BE2C (cell line): ENCODE data around the gene KIF17.

Source experiments
- DNase-seq: peaks from one replicate; pipeline ENCODE4 v3.0.0-alpha.2; 2020
- H3K27me3 ChIP-seq: fragments of 250-450 bp; sonication (Bioruptor Pico); 2 replicates; pipeline ENCODE4 v1.5.1; 2020; ENCODE audit warnings: mild to moderate bottlenecking
- H3K36me3 ChIP-seq: fragments of 250-450 bp; sonication (Bioruptor Pico); 2 replicates; pipeline ENCODE4 v1.5.1; 2020; ENCODE audit warnings: mild to moderate bottlenecking
- H3K4me1 ChIP-seq: fragments of 250-450 bp; sonication (Bioruptor Pico); 2 replicates; pipeline ENCODE4 v1.5.1; 2020
- H3K4me3 ChIP-seq: 2 replicates; pipeline ENCODE4 v1.5.1; 2011; ENCODE audit warnings: low read depth, low read length
- H3K9me3 ChIP-seq: fragments of 250-450 bp; sonication (Bioruptor Pico); 2 replicates; pipeline ENCODE4 v1.5.1; 2020
- CTCF ChIP-seq: IDR thresholded peaks from 2 replicates; pipeline ENCODE4 v1.5.1; 2012; ENCODE audit warnings: mild to moderate bottlenecking, low read depth, low read length

The KIF17 gene

DNA sequence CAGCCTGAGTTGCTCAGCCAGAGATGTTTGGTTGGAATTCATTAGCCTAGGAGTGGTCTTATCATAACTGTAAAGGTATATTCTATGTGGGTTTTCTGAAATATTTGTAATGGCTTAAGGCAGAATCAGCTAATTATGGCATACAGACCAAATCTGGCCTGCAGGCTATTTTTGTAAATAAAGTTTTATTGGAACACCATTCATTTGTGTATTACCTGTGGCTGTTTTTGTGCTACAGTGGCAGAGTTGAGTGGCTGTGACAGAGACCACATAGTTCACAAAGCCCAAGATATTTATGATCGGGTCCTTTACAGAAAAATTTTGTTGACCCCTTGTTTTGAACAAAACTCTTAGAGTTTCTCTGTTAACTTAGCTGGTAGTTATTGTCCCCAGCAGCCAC is 49.2 kb downstream of the KIF17 start:
- H3K27me3 ChIP-seq: no peaks in the 10 kb centered on the region
- no peak for DNase-seq
- no peaks in the 10 kb centered on the region for H3K36me3 ChIP-seq
- no peaks in the 10 kb centered on the region; the same call in 1 of the 2 replicates for H3K4me1 ChIP-seq
- TF ChIP-seq CTCF: no peak
- no peak overlapping the region for H3K4me3 ChIP-seq
- H3K9me3 ChIP-seq: no peaks in the 10 kb centered on the region

DNA sequence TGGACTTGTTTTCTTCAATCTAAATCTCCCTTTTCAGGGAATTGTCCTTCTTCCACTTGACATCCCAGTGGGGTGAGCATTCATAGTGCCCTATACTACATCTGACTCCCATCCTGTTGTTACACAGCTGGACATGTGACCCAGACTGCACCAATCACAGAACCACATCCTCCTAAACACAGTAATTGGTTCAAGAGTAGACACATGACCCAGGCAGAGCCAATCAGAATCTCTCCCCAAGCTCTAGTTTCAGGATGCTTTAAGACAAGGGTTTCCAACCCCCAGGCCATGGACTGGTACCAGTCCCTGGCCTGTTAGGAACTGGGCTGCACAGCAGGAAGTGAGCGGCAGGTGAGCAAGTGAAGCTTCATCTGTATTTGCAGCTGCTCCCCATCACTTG is 51.0 kb downstream of the KIF17 start:
- no peak for TF ChIP-seq CTCF
- Histone ChIP-seq H3K27me3 (no peaks in the 10 kb centered on the region), H3K4me1 (no peaks in the 10 kb centered on the region; the same call in 1 of the 2 replicates), H3K4me3 (no peak overlapping the region), H3K9me3 (no peaks in the 10 kb centered on the region), H3K36me3 (no peaks in the 10 kb centered on the region)
- DNase-seq: peak; percentile 49

DNA sequence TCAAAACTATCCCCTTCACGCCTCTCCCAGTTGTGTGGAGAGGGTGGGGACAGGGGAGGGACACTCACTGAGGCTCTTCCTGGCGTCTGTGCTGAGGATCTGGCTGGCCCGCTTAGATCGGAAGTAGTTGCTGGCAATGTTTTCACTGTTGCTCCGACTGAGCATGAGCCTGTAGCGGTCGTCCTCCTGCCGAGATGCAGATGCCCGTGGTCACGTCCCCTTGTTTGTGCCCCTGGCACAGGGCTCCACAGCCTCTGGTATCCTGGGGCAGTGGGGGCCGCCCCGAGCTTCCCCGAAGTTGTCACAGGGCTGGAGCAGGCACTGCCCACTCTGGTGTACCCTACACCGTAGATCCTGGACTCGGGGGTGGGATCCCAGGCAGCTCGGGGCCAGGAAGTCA is 51.7 kb downstream of the KIF17 start:
- no peaks in the 10 kb centered on the region for H3K9me3 ChIP-seq
- H3K27me3 ChIP-seq: no peaks in the 10 kb centered on the region
- no peaks in the 10 kb centered on the region for H3K36me3 ChIP-seq
- no peak for TF ChIP-seq CTCF
- no peak overlapping the region for H3K4me3 ChIP-seq
- DNase-seq: no peak
- no peaks in the 10 kb centered on the region; the same call in 1 of the 2 replicates for H3K4me1 ChIP-seq

- Histone ChIP-seq H3K4me1 (no peaks in the 10 kb centered on the region; the same call in 1 of the 2 replicates), H3K36me3 (no peaks in the 10 kb centered on the region), H3K4me3 (no peak overlapping the region), H3K9me3 (no peaks in the 10 kb centered on the region), H3K27me3 (no peaks in the 10 kb centered on the region)
- TF ChIP-seq CTCF: no peak
- no peak for DNase-seq
Observed at GRCh38 chr1:20665726-20666125, 52.1 kb downstream of the KIF17 start.

GRCh38 chr1:20663969-20664715 is 53.7 kb downstream of the KIF17 start:
- Histone ChIP-seq H3K4me1 (no peaks in the 10 kb centered on the region; the same call in 1 of the 2 replicates), H3K9me3 (no peaks in the 10 kb centered on the region), H3K36me3 (no peaks in the 10 kb centered on the region), H3K27me3 (no peaks in the 10 kb centered on the region), H3K4me3 (no peak overlapping the region)
- DNase-seq: no peak
- no peak for TF ChIP-seq CTCF

GRCh38 chr1:20663365-20663764 is 54.4 kb downstream of the KIF17 start:
- H3K4me3 ChIP-seq: no peak overlapping the region
- no peaks in the 10 kb centered on the region for H3K27me3 ChIP-seq
- H3K9me3 ChIP-seq: no peaks in the 10 kb centered on the region
- DNase-seq: no peak
- H3K4me1 ChIP-seq: no peaks in the 10 kb centered on the region; the same call in 1 of the 2 replicates
- no peaks in the 10 kb centered on the region for H3K36me3 ChIP-seq
- 0 out of 2 replicates have a peak, but pooled peaks have one; percentile 7 for TF ChIP-seq CTCF
